ENCODE data around the gene SMPD3. TPM values are rescaled to one million over a fixed set of nuclear protein-coding genes. Genes with fewer than 3 reads are reported as not detected.
A peak's percentile ranks its signal among the peaks of the same experiment; 100 is the strongest.

The SMPD3 gene
- total and polyA plus RNA-seq, 2 of the 8 experiments (the other 6 are each of a cell fraction or from before 2014, with no cell fraction given): 0.39 to 1.3 TPM

DNA sequence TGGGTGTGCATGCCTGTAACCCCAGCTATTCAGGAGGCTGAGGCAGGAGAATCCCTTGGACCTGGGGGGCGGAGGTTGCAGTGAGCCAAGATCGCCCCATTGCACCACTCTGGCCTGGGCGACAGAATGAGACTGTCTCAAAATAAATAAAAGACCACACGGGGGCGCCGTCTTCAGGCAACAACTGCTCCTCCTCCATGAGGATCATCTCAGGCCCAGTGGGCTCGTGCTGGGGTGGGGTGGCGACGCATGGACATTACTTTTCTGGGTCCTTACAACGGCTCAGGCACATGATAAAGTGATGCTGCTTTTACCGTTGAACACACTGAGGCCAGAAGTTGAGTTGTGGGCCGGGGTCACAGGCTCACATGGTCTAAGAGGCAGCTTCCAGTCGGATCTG is 81.3 kb downstream of the SMPD3 start:
- Histone ChIP-seq H3K4me3 (ENCODE audit: extremely low read depth in 1 of 4, insufficient read depth in 2 of 4, low read depth in 3 of 4, low read length in 4 of 4) (no peak overlapping the region), H3K36me3 (ENCODE audit: control insufficient read depth in 2 of 4, insufficient read depth in 4 of 4, low read length in 3 of 4) (no peaks in the 10 kb centered on the region), H2AFZ (ENCODE audit: low read length) (0 out of 2 replicates have a peak overlapping the region, but pooled peaks have one; percentile 55), H3K9me3 (ENCODE audit: insufficient read depth in 2 of 2, low read depth in 1 of 2, low read length in 1 of 2) (no peaks in the 10 kb centered on the region), H3K4ac (replicated peaks; ENCODE audit: insufficient read length, low read depth, low read length) (no peak overlapping the region), H2BK120ac (replicated peaks; ENCODE audit: low read depth, low read length) (no peak overlapping the region), H3K79me2 (ENCODE audit: control insufficient read depth in 1 of 2, insufficient read depth in 2 of 2, low read length in 2 of 2) (no peaks in the 10 kb centered on the region), H3K23ac (ENCODE audit: insufficient read length) (no peak overlapping the region), H4K8ac (ENCODE audit: extremely low read depth, insufficient read depth, low read length) (no peak overlapping the region), H3K27me3 (replicated peaks in 1 of 4; ENCODE audit: control insufficient read depth in 3 of 4, extremely low read depth in 1 of 4, insufficient read depth in 3 of 4, low read length in 3 of 4) (no peaks in the 10 kb centered on the region), H4K5ac (ENCODE audit: insufficient read length, low read depth, low read length) (no peak overlapping the region), H2BK5ac (ENCODE audit: low read depth, low read length) (no peak overlapping the region), H3K4me1 (replicated peaks in 1 of 4; ENCODE audit: control insufficient read depth in 3 of 4, insufficient read depth in 4 of 4, low read length in 3 of 4) (peaks cover 0 to 4% (median 3%) of the 10 kb centered on the region in 4 experiments; a peak in 3 of 7 replicates), H2BK20ac (ENCODE audit: low read length) (no peak overlapping the region), H3K23me2 (ENCODE audit: low read depth, low read length) (no peaks in the 10 kb centered on the region), H3K27ac (ENCODE audit: low read depth, low read length) (no peak overlapping the region), H3K56ac (replicated peaks; ENCODE audit: insufficient read length, low read depth, low read length) (no peak overlapping the region), H2BK15ac (ENCODE audit: low read length) (no peak overlapping the region), H4K20me1 (replicated peaks in 1 of 2; ENCODE audit: control insufficient read depth in 1 of 2, insufficient read depth in 2 of 2, low read length in 2 of 2) (no peaks in the 10 kb centered on the region), H2BK12ac (ENCODE audit: low read depth, low read length) (no peak overlapping the region), H3K79me1 (ENCODE audit: low read depth, low read length) (no peaks in the 10 kb centered on the region), H3K4me2 (ENCODE audit: insufficient read depth in 1 of 2, low read depth in 2 of 2, low read length in 2 of 2) (no peak overlapping the region), H3K9ac (replicated peaks in 1 of 4; ENCODE audit: extremely low read depth in 1 of 4, low read depth in 3 of 4, low read length in 3 of 4) (no peak overlapping the region), H2AK5ac (ENCODE audit: low read depth, low read length) (no peak overlapping the region), H3K14ac (ENCODE audit: insufficient read length) (no peak overlapping the region), H3K18ac (ENCODE audit: extremely low read depth, low read length) (no peak overlapping the region), H4K91ac (replicated peaks; ENCODE audit: insufficient read length, low read length) (no peak overlapping the region)
- DNase-seq (ENCODE audit: low read depth in 1 of 2, low spot score in 2 of 2) (peak in 1 of 2 experiments; percentile 87), FAIRE-seq (no peak)
- 43% methylated on average over 13 of the region's 13 CpGs; no CpG with 5 or more reads in 1 of the 2 experiments for WGBS, 2 experiments (ENCODE audit: extremely low coverage in 1 of 2, insufficient coverage in 1 of 2, insufficient read length in 1 of 2, insufficient replicate concordance in 2 of 2, low coverage in 1 of 2, low lambda C conversion rate in 2 of 2, missing lambda C conversion rate in 1 of 2)
- TF ChIP-seq TCF12 (IDR thresholded peaks at IDR 0.05; ENCODE audit: low read depth, low read length) (no peak), SAP30 (IDR thresholded peaks at IDR 0.05; ENCODE audit: insufficient read depth, insufficient replicate concordance, low read length) (no peak), POLR2A (IDR thresholded peaks at IDR 0.05; ENCODE audit: control extremely low read depth in 1 of 2, low read depth in 2 of 2, low read length in 2 of 2) (no peak), GABPA (IDR thresholded peaks at IDR 0.05; ENCODE audit: borderline replicate concordance, insufficient read depth, low read length) (peak; percentile 42; the same call in 1 of the 2 replicates), RAD21 (IDR thresholded peaks at IDR 0.05 in 1 of 2, conservative IDR thresholded peaks at IDR 0.05 in 1 of 2; ENCODE audit: low read depth in 2 of 2, low read length in 2 of 2) (peak; percentile 66 to 75), RXRA (IDR thresholded peaks at IDR 0.05; ENCODE audit: insufficient read depth, low read depth, low read length) (no peak), MAFK (IDR thresholded peaks at IDR 0.05; ENCODE audit: low read depth, low read length) (no peak)
- TF ChIP-seq, protein P1, sequence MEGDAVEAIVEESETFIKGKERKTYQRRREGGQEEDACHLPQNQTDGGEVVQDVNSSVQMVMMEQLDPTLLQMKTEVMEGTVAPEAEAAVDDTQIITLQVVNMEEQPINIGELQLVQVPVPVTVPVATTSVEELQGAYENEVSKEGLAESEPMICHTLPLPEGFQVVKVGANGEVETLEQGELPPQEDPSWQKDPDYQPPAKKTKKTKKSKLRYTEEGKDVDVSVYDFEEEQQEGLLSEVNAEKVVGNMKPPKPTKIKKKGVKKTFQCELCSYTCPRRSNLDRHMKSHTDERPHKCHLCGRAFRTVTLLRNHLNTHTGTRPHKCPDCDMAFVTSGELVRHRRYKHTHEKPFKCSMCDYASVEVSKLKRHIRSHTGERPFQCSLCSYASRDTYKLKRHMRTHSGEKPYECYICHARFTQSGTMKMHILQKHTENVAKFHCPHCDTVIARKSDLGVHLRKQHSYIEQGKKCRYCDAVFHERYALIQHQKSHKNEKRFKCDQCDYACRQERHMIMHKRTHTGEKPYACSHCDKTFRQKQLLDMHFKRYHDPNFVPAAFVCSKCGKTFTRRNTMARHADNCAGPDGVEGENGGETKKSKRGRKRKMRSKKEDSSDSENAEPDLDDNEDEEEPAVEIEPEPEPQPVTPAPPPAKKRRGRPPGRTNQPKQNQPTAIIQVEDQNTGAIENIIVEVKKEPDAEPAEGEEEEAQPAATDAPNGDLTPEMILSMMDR (IDR thresholded peaks at IDR 0.05; ENCODE audit: control extremely low read depth in 1 of 3, insufficient read depth in 1 of 3, low read depth in 1 of 3, low read length in 3 of 3): peak; percentile 62 to 84 (median 68)
- TF ChIP-seq, protein P2, sequence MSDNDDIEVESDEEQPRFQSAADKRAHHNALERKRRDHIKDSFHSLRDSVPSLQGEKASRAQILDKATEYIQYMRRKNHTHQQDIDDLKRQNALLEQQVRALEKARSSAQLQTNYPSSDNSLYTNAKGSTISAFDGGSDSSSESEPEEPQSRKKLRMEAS (IDR thresholded peaks at IDR 0.05): peak; percentile 26; the same call in 1 of the 2 replicates
- ChIA-PET POLR2A (ENCODE audit: partially characterized antibody) (no interaction called here), CTCF (ENCODE audit: partially characterized antibody) (interaction anchor here (0.6 to 14.3 kb wide), 26 partner anchors 9 to 987 kb away, joined by 3 to 221 read pairs (median 4); partner anchors contain the start of gene SMPD3)
